NCI-H1694 (cell line): ENCODE results near the gene GABRB2.
"Not testable (repeated sequence)": the region's sequence is repeated elsewhere in the genome, so short reads cannot be mapped to it uniquely, and the experiment has no call there.

Experiments used
- DNase-seq: peaks from one replicate; lab custom pipeline; 2025; lab: John Stamatoyannopoulos, UW

Gene GABRB2

GRCh38 chr5:161546470-161547301 is at the start of gene GABRB2:
Gene GABRB2 (minus strand): TSS chr5:161546725. CDS start chr5:161546643, 82 bp downstream.
- peak; percentile 53 for DNase-seq

DNA sequence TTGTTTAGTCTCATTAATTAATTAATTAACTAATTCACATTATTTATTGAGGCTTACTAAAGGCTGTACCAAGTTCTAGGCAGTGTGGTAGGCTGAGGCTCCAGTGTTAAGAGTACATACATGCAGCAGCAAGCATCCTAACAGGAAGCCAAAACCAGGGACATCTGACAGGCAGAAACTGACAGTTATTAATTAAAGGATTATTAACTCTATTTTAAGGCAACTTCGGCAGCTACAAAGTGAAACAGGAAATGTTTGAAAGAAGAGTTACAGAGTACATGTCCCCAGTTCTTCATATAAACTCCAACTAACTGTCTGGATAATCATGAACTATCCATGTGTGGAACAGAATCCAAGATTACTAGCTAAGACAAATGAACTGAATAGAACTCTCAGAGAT is 39.3 kb upstream of the GABRB2 start:
- no peak for DNase-seq

GRCh38 chr5:161580621-161581020 is 34.1 kb upstream of the GABRB2 start:
- DNase-seq: no peak

DNA sequence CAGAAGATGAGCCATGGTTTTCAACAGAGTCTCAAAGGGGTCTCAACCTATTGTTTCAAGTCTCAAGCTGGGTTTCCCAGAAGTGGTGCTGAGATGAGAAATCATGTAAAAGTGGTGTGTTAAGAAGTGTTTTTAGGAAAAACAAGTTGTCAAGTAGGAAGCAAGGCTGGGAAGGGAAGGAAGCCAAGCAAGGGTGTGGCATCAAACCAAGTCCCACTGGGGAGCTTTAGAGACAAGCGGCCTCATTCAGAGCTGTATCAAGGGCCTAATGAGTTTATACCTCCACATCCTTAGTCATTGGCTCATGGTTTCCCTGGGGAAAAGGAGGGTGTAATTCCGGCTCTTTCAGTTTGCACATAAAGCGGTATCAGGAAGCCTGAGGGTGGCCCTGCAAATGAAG is 26.4 kb upstream of the GABRB2 start:
- no peak for DNase-seq

DNA sequence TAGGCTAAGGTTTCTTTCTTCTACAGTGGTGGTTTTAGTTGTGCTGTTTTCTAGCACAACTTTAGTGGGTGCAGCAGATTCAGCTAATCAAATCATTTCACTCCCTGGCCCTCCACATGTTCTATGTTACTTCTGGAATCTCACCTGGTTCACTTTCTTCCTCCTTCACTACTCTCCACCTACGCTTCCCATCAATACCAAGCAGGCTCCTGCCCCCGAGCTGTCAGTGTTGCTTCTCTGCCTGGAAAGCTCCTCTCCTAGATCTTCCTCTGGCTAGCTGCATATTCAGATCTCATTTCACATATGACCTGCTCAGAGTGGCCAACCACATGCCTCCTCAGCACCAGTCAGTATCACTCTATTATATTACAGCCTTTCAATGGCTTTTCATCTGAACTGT is 19.6 kb upstream of the GABRB2 start:
- DNase-seq: no peak

GRCh38 chr5:161562446-161562845 is 15.9 kb upstream of the GABRB2 start:
- no peak for DNase-seq

- DNase-seq: no peak
Observed at GRCh38 chr5:161549106-161549505, 2.6 kb upstream of the GABRB2 start.

DNA sequence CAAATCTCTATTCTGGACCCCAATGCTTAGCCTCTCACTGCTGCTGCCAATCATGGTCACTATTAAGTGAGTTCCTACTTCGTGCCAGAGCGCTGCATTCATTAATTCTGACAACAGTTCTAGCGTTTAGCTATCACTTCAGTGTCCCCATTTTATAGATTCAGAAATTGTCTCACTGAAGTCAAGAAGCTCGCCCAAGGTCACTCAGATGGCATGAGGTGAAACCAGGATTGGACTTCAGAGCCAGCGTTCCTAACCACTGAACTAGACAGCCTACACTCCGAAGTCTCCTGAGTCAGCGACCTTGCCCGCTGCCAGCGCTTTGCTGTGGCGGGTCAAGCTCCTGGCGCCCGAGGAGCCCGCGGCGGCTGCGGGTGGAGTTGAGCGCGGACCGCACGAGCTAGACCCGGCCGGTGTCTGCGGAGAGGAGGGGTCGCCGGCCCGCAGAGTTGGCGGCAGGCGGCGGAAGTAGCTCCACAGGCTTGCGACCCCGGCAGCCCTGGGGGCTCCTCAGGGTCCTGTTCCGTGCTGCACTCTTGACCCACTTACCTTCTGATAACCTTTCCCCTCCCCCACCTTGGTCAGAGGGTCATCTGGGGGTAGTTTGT is 2.1 kb upstream of the GABRB2 start:
- DNase-seq: no peak

GRCh38 chr5:161547738-161548486 is 1.4 kb upstream of the GABRB2 start:
- no peak for DNase-seq

DNA sequence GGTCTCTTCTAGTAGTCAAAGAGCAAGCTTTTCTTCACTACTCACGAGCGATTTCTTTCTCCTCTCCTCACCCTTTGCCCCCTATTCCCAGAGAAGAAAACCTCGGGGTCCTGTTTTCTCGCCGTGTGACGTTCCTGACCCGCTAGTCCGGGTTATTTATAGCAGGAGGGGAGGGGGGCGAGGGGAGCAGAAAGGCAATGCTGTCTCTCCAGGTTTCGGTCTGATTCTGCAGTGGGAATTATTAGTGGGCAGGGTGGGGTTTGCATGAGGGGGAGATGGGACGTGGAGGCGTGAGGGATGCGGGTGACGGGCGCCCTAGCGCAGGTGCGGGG is 847 bp upstream of the GABRB2 start:
- peak; percentile 25 for DNase-seq

DNA sequence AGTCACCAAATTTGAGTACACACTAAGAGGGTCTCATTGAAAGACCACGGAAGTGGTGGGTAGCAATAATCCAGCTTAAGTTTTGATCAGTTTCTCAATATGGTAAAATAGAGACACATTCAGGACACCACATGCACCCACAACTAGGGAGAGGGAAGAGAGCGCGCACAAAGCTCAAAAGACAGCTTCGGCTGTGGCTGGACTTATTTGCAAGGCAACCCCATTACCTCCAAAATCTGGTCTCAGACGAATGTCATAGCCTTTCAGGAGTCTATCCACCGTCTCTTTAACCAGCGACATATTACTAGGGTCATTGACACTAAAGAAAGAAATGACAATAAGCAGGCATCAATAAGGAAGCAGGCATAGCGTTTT is 443 bp downstream of the GABRB2 start:
- no peak for DNase-seq

GRCh38 chr5:161545344-161546094 is 1.0 kb downstream of the GABRB2 start:
- no peak for DNase-seq

GRCh38 chr5:161544350-161544765 is 2.2 kb downstream of the GABRB2 start:
- no peak for DNase-seq

DNA sequence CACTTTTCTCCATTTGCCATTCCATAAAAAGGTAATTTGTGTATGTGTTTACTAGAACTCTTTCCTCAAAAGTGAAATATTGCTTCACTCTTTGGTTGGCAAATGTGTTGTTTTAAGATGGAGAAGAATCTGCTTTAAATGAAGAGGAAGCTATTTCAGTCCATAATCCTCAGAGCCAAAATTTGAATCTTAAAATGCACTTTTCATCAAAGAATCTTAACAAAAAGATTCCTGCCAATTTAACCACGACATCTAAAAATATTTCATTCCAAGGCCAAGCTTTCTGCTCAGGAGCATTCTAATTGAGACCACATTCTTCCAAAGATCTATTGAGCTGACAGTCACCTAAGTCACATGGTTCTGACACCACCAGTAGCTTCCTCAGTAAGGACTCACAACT is 7.5 kb downstream of the GABRB2 start:
- DNase-seq: no peak

DNA sequence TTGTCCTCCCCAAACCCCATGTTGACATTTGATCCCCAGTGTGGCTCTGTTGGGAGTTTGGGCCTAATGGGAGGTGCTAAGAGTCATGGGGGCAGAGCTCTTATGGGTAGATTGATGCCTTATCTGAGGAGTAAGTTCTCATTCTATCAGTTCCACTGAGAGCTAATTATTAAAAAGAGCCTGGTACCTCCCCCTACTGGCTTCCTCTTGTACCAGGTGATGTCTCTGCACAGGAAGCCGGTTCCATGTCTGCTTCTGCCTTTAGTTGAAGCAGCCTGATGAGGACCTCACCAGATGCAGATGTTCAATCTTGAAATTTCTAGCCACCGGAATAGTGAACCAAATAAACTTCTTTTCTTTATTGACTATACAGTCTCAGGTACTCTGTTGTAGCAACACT is 10.8 kb downstream of the GABRB2 start:
- no peak for DNase-seq

- DNase-seq: no peak
Observed at GRCh38 chr5:161530700-161531099, 15.8 kb downstream of the GABRB2 start.

DNA sequence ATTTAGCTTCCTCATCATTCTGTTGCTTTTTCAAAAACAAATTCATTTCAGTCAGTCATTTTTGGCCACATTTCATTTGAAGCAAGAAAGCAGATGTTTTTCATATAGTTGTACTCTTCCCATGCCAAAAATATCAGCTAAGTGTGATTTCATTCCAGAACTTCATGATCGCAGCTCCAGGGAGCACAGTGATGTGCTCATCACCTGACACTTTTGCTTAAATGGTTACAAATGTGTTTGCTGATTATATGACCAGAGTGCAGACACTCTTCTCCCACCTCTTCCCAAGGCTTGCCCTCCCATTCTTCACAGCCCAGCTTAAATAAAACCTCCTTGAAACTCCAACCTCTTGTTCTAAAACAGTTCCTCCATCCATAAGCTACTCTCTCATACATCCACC is 32.6 kb downstream of the GABRB2 start:
- DNase-seq: no peak

- DNase-seq: no peak
Observed at GRCh38 chr5:161507591-161507990, 38.9 kb downstream of the GABRB2 start.

- not testable (repeated sequence) for DNase-seq
Observed at GRCh38 chr5:161505160-161505559, 41.4 kb downstream of the GABRB2 start.

GRCh38 chr5:161498531-161498930 is 48.0 kb downstream of the GABRB2 start:
- DNase-seq: no peak

GRCh38 chr5:161483721-161484120 is 62.8 kb downstream of the GABRB2 start:
- DNase-seq: no peak

- DNase-seq: no peak
Observed at GRCh38 chr5:161481922-161482321, 64.6 kb downstream of the GABRB2 start.
